Smooth muscle cell (in vitro differentiated cells): ENCODE results near the gene PRKCA. TPM values are rescaled to one million over a fixed set of nuclear protein-coding genes. Genes with fewer than 3 reads are reported as not detected.

Experiments used
- DNase-seq: peaks from one replicate; lab custom pipeline; 2025; ENCODE audit not compliant: unreplicated experiment; lab: John Stamatoyannopoulos, UW
- H2AFZ ChIP-seq: fragments of 200-600 bp; sonication (generic); 2 replicates; pipeline ENCODE4 v1.6.0; 2016; ENCODE audit warnings: antibody characterized with exemption, low read depth, mild to moderate bottlenecking
- H3F3A ChIP-seq: fragments of 200-600 bp; sonication (generic); 2 replicates; pipeline ENCODE4 v1.6.0; 2017; ENCODE audit warnings: antibody characterized with exemption, low read depth
- H3K27ac ChIP-seq: fragments of 200-600 bp; sonication (generic); 2 replicates; pipeline ENCODE4 v1.5.1; 2016; ENCODE audit warnings: low read depth, mild to moderate bottlenecking
- H3K27me3 ChIP-seq: fragments of 200-600 bp; sonication (generic); 2 replicates; pipeline ENCODE4 v1.6.1; 2016; ENCODE audit warnings: low read depth, mild to moderate bottlenecking
- H3K36me3 ChIP-seq: fragments of 200-600 bp; sonication (generic); 2 replicates; pipeline ENCODE4 v1.5.1; 2016; ENCODE audit warnings: low read depth
- H3K4me1 ChIP-seq: fragments of 200-600 bp; sonication (generic); 2 replicates; pipeline ENCODE4 v1.5.1; 2016; ENCODE audit warnings: low read depth
- H3K4me2 ChIP-seq: fragments of 200-600 bp; sonication (generic); 2 replicates; pipeline ENCODE4 v1.6.0; 2016; ENCODE audit warnings: mild to moderate bottlenecking
- H3K4me3 ChIP-seq: fragments of 200-600 bp; sonication (generic); 2 replicates; pipeline ENCODE4 v1.5.1; 2016; ENCODE audit warnings: mild to moderate bottlenecking
- H3K79me2 ChIP-seq: fragments of 200-600 bp; sonication (generic); 2 replicates; pipeline ENCODE4 v1.6.0; 2016; ENCODE audit warnings: low read depth, mild to moderate bottlenecking
- H3K9ac ChIP-seq: fragments of 200-600 bp; sonication (generic); 2 replicates; pipeline ENCODE4 v1.6.0; 2016; ENCODE audit warnings: low read depth
- H3K9me3 ChIP-seq: fragments of 200-600 bp; sonication (generic); replicated peaks from 2 replicates; pipeline ENCODE4 v1.5.1; 2016; ENCODE audit warnings: low read depth
- H4K20me1 ChIP-seq: fragments of 200-600 bp; sonication (generic); 2 replicates; pipeline ENCODE4 v1.6.0; 2016; ENCODE audit warnings: low read depth
- WGBS: methylation state at CpG from one replicate; pipeline ENCODE4 v1.1.7; 2016; ENCODE audit warnings: low lambda C conversion rate; 5-methylcytosine and 5-hydroxymethylcytosine counted together
- polyA plus RNA-seq: library from polyadenylated mRNA; unstranded; fragments of >200 nt; fragmentation: Nextera tagmentation; extraction: Ambion mirVana; gene quantifications from 2 replicates; pipeline ENCODE4 v1.2.1, GENCODE V29; 2016
- total RNA-seq: library from RNA; depleted of rRNA; stranded (reverse); fragments of >200 nt; gene quantifications from 2 replicates; pipeline ENCODE4 v1.2.3, GENCODE V29; 2014
- TF ChIP-seq, protein P1 (sequence below): fragments of 200-600 bp; sonication (generic); IDR thresholded peaks from 2 replicates; pipeline ENCODE4 v1.5.1; 2017; ENCODE audit warnings: borderline replicate concordance, mild to moderate bottlenecking, antibody characterized with exemption; ENCODE audit not compliant: insufficient read depth, poor library complexity, severe bottlenecking

The PRKCA gene
- total and polyA plus RNA-seq, 2 experiments from 2014 or later, result 0.78 to 7.1 TPM

DNA sequence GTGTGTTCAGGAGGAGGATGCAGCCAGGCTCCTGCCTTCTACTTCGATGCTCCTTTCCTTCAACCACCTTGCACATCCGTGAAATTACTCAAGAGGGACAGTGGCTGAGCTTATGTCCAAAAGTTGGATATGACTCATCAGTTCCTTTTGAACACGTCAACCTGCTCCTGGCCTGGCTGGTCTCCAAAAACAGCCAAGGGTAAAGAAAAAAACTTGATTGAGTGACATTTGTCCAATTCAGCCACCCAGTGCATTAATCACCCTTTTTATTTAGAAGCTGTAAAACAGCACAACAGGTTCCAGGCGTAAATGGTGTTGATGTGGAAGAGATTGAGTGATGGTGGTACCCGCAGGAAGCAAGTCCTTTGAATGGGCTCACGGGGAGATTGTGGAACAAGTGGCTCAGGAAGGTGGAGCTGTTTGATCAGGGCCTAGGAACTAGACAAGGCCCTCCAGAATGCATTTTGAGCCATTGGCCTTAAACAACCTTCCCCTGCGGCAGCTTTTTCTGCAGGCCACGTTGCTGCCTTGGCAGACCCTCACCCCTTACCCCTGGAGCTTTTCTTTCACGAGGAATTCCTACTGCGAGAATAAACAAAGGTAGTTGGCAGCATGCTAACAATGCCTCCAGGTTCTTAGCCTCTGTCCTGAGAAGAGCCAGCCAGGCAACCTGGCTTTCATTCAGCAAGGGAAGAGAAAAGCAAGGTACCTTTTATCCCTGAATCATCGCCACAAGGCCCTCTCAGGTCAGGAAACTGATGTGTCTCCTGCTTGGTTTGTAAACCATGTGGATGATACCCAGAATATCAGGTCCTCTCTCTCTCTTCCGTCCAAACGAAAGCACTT, 359.2 kb downstream of the PRKCA start:
- no peaks in the 10 kb centered on the region for H3K36me3 ChIP-seq
- no peaks in the 10 kb centered on the region for H3K79me2 ChIP-seq
- no peaks in the 10 kb centered on the region for H3K9me3 ChIP-seq
- 88% methylated on average over 13 of the region's 13 CpGs for WGBS
- DNase-seq, result no peak
- no peaks in the 10 kb centered on the region for H3F3A ChIP-seq
- no peak overlapping the region for H3K27ac ChIP-seq
- H3K4me1 ChIP-seq, result no peaks in the 10 kb centered on the region
- no peak overlapping the region for H3K4me2 ChIP-seq
- no peak overlapping the region for H3K4me3 ChIP-seq
- no peak overlapping the region for H2AFZ ChIP-seq
- no peaks in the 10 kb centered on the region for H3K27me3 ChIP-seq
- TF ChIP-seq, protein P1, sequence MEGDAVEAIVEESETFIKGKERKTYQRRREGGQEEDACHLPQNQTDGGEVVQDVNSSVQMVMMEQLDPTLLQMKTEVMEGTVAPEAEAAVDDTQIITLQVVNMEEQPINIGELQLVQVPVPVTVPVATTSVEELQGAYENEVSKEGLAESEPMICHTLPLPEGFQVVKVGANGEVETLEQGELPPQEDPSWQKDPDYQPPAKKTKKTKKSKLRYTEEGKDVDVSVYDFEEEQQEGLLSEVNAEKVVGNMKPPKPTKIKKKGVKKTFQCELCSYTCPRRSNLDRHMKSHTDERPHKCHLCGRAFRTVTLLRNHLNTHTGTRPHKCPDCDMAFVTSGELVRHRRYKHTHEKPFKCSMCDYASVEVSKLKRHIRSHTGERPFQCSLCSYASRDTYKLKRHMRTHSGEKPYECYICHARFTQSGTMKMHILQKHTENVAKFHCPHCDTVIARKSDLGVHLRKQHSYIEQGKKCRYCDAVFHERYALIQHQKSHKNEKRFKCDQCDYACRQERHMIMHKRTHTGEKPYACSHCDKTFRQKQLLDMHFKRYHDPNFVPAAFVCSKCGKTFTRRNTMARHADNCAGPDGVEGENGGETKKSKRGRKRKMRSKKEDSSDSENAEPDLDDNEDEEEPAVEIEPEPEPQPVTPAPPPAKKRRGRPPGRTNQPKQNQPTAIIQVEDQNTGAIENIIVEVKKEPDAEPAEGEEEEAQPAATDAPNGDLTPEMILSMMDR, result no peak
- no peaks in the 10 kb centered on the region for H4K20me1 ChIP-seq
- no peak overlapping the region for H3K9ac ChIP-seq

DNA sequence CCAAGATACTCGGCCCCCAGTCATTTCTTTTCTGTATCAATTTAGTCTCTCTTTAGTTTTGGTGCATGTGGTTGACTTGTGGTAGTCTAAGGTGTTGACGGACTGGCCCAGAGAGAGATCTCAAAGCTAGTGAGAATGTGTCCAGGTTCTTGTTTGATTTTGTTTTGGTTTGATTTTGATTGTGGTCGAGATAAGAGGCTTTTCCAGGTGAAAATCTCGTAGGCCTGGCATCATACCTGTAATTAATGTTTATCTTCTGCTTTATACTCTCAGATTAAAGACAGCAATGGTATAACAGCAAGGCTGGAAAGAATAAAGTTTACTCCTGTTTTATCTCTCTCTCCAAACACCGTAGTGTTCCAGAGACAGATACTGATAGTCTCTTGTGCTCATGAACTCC, 360.1 kb downstream of the PRKCA start:
- Histone ChIP-seq H3K4me2 (no peak overlapping the region), H4K20me1 (no peaks in the 10 kb centered on the region), H3K27me3 (no peaks in the 10 kb centered on the region), H3K4me3 (no peak overlapping the region), H3K4me1 (no peaks in the 10 kb centered on the region), H3K9ac (no peak overlapping the region), H3K27ac (no peak overlapping the region), H3K9me3 (no peaks in the 10 kb centered on the region), H3F3A (no peaks in the 10 kb centered on the region), H2AFZ (no peak overlapping the region), H3K79me2 (no peaks in the 10 kb centered on the region), H3K36me3 (no peaks in the 10 kb centered on the region)
- TF ChIP-seq, protein P1, result no peak
- no peak for DNase-seq
- WGBS, result 87% methylated on average over 5 of the region's 5 CpGs

DNA sequence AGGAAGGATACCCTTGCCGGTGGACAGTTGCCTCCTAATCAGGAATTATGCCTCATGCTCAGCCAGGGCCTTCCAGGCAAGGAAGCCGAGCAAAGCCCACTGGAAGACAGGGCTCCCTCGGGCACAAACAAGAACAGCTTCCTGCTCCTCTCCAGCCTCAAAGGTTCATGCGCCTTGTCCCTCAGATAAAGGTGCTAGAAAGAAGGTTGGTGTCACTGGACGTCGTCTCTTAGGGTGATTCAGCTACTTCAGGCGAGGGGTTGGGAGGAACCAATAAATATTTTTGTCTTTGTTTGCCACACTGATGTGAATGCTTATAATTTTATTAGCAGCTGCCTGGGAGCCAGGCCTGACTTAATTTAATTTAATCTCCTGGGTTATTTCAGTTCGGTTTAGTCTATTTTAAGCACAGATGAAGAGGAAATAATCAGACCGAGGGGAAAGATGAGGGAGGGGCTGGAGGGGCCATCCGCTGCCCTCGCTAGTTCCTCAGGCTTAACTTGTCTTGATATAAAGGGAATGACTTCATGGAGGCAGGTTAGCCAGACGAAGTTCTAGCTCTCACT, 360.7 kb downstream of the PRKCA start:
- H3K4me3 ChIP-seq, result no peak overlapping the region
- 86% methylated on average over 12 of the region's 12 CpGs for WGBS
- no peaks in the 10 kb centered on the region for H4K20me1 ChIP-seq
- TF ChIP-seq, protein P1, result no peak
- no peak for DNase-seq
- H3K9me3 ChIP-seq, result no peaks in the 10 kb centered on the region
- H3K27ac ChIP-seq, result no peak overlapping the region
- no peaks in the 10 kb centered on the region for H3K27me3 ChIP-seq
- no peaks in the 10 kb centered on the region for H3K79me2 ChIP-seq
- no peaks in the 10 kb centered on the region for H3F3A ChIP-seq
- no peaks in the 10 kb centered on the region for H3K36me3 ChIP-seq
- H2AFZ ChIP-seq, result no peak overlapping the region
- no peaks in the 10 kb centered on the region for H3K4me1 ChIP-seq
- H3K4me2 ChIP-seq, result no peak overlapping the region
- H3K9ac ChIP-seq, result no peak overlapping the region
